GM15510 (cell line): ENCODE results near the gene OSBPL6.

Source experiments
- POLR2A ChIP-seq: IDR thresholded peaks from 3 replicates; pipeline ENCODE4 v1.6.1; 2011; ENCODE audit warnings: borderline replicate concordance; ENCODE audit not compliant: insufficient read length; ENCODE audit errors: extremely low read depth

Gene OSBPL6

GRCh38 chr2:178367344-178367743 lies 173.0 kb downstream of the OSBPL6 start:
- TF ChIP-seq POLR2A: no peak

- no peak for TF ChIP-seq POLR2A
Observed at GRCh38 chr2:178374865-178375264, 180.6 kb downstream of the OSBPL6 start.

- TF ChIP-seq POLR2A: no peak
Observed at GRCh38 chr2:178377046-178377445, 182.7 kb downstream of the OSBPL6 start.

GRCh38 chr2:178379162-178380004 lies 185.1 kb downstream of the OSBPL6 start:
- no peak for TF ChIP-seq POLR2A

- TF ChIP-seq POLR2A: no peak
Observed at GRCh38 chr2:178380763-178381162, 186.5 kb downstream of the OSBPL6 start.

- TF ChIP-seq POLR2A: no peak
Observed at GRCh38 chr2:178383718-178384117, 189.4 kb downstream of the OSBPL6 start.

- TF ChIP-seq POLR2A: no peak
Observed at GRCh38 chr2:178385595-178386148, 191.4 kb downstream of the OSBPL6 start.

- TF ChIP-seq POLR2A: no peak
Observed at GRCh38 chr2:178386986-178387597, 192.8 kb downstream of the OSBPL6 start.

GRCh38 chr2:178388287-178388686 lies 194.0 kb downstream of the OSBPL6 start:
- TF ChIP-seq POLR2A: no peak

- no peak for TF ChIP-seq POLR2A
Observed at GRCh38 chr2:178391701-178392100, 197.4 kb downstream of the OSBPL6 start.

- no peak for TF ChIP-seq POLR2A
Observed at GRCh38 chr2:178392215-178392614, 197.9 kb downstream of the OSBPL6 start.

GRCh38 chr2:178394859-178395258 lies 200.5 kb downstream of the OSBPL6 start:
- no peak for TF ChIP-seq POLR2A

- TF ChIP-seq POLR2A: no peak
Observed at GRCh38 chr2:178395295-178395694, 201.0 kb downstream of the OSBPL6 start.

GRCh38 chr2:178395941-178396570 lies 201.7 kb downstream of the OSBPL6 start:
- no peak for TF ChIP-seq POLR2A

GRCh38 chr2:178397002-178397605 lies 202.8 kb downstream of the OSBPL6 start:
- TF ChIP-seq POLR2A: no peak
